Measurements from ENCODE around the gene MICAL2. TPM values are rescaled to one million over a fixed set of nuclear protein-coding genes. Genes with fewer than 3 reads are reported as not detected.
A peak's percentile ranks its signal among the peaks of the same experiment; 100 is the strongest.

Gene MICAL2
- total RNA-seq, 4 donors from 2014 or later: 109 to 197 (median 183) TPM

- Histone ChIP-seq H3K4me3 (no peak overlapping the region), H3K27ac (no peak overlapping the region), H3K9me3 (no peaks in the 10 kb centered on the region), H3K27me3 (no peaks in the 10 kb centered on the region), H3K36me3 (no peaks in the 10 kb centered on the region), H3K4me1 (peaks cover 0 to 12% (median 0%) of the 10 kb centered on the region in 4 donors)
- DNase-seq: no peak
- TF ChIP-seq POLR2A (IDR thresholded peaks at IDR 0.05): no peak
- TF ChIP-seq CTCF (IDR thresholded peaks at IDR 0.05): no peak
Measured at GRCh38 chr11:12064954-12065280, 45.5 kb upstream of the MICAL2 start.

GRCh38 chr11:12066056-12066798 lies 44.2 kb upstream of the MICAL2 start:
- H3K4me1 ChIP-seq: peaks cover 0 to 12% (median 0%) of the 10 kb centered on the region in 4 donors
- DNase-seq: peak in 1 of 3 donors; percentile 79
- H3K36me3 ChIP-seq: no peaks in the 10 kb centered on the region
- H3K27me3 ChIP-seq: no peaks in the 10 kb centered on the region
- H3K27ac ChIP-seq: peak overlapping the region in 2 of 4 donors; percentile 50
- no peak overlapping the region for H3K4me3 ChIP-seq
- no peak for TF ChIP-seq CTCF (IDR thresholded peaks at IDR 0.05)
- TF ChIP-seq POLR2A (IDR thresholded peaks at IDR 0.05): no peak
- no peaks in the 10 kb centered on the region for H3K9me3 ChIP-seq

DNA sequence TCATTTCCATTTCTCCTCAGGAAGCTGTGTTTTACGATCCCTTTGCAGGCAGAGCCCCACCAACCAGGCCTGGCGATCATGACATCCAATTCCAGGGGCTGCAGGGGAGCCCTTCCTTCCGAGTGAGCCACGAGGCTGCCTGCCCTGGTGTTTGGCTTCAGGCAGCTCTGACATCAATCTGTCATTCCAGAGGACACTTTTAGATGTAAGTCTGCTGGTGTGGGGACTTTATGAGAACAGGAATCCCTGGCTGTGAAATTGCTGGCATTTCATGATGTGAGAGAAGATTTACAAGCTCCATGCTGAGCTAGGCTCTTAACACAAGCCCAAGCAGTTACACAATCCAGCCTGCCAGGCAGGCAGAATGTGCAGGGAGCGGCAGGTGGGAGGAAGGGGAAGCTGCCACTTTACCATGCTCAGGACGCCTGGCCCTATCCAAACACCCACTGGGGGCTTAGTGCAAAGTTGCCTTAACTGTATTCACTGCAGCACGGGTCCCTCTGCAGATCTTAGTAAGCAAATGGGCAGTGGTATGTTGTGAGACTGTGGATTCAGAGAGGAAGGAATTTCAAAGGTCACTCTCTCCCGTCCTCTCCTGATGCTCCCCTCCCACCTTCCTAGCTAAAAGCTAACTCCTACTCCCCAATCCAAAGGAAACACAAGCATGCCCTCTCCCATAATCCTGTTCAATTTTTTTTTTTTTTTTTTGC lies 43.4 kb upstream of the MICAL2 start:
- Histone ChIP-seq H3K27ac (peak overlapping the region in 2 of 4 donors; percentile 37 to 50), H3K36me3 (no peaks in the 10 kb centered on the region), H3K9me3 (no peaks in the 10 kb centered on the region), H3K4me3 (no peak overlapping the region), H3K27me3 (no peaks in the 10 kb centered on the region), H3K4me1 (peaks cover 0 to 12% (median 0%) of the 10 kb centered on the region in 4 donors)
- no peak for TF ChIP-seq POLR2A (IDR thresholded peaks at IDR 0.05)
- no peak for TF ChIP-seq CTCF (IDR thresholded peaks at IDR 0.05)
- peak in 1 of 3 donors; percentile 54 for DNase-seq

DNA sequence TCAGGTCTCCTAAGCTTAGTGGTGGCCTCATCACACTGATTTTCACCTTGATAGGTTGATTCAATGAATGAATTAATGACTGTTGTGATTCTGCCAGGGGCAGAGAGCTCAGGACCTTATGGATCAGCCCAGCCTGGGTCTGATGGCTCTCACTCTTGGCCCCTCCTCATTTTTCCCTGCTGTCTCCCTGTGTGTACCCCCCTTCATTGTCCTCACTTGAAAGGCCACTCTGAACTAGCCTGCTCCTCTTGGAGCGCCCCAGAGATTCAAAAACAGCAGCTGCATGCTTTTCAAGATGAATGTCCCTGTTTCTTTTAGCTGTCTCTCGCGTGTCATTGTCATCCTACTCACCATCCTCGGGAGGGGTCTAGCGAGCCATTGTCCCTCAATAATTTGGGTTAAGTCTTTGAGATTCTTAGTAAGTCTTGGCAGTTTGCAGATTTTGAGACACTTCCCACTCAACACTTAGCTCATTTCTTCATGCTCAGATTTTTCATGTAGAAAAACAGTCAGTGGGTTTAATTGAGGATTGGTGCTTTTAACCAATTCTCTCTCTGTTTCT lies 42.5 kb upstream of the MICAL2 start:
- H3K4me1 ChIP-seq: peaks cover 0 to 12% (median 0%) of the 10 kb centered on the region in 4 donors
- no peaks in the 10 kb centered on the region for H3K27me3 ChIP-seq
- TF ChIP-seq CTCF (IDR thresholded peaks at IDR 0.05) (no peak), POLR2A (IDR thresholded peaks at IDR 0.05) (no peak)
- H3K27ac ChIP-seq: peak overlapping the region in 2 of 4 donors; percentile 28 to 35
- H3K36me3 ChIP-seq: no peaks in the 10 kb centered on the region
- peak in 1 of 3 donors; percentile 17 for DNase-seq
- no peaks in the 10 kb centered on the region for H3K9me3 ChIP-seq
- H3K4me3 ChIP-seq: no peak overlapping the region

DNA sequence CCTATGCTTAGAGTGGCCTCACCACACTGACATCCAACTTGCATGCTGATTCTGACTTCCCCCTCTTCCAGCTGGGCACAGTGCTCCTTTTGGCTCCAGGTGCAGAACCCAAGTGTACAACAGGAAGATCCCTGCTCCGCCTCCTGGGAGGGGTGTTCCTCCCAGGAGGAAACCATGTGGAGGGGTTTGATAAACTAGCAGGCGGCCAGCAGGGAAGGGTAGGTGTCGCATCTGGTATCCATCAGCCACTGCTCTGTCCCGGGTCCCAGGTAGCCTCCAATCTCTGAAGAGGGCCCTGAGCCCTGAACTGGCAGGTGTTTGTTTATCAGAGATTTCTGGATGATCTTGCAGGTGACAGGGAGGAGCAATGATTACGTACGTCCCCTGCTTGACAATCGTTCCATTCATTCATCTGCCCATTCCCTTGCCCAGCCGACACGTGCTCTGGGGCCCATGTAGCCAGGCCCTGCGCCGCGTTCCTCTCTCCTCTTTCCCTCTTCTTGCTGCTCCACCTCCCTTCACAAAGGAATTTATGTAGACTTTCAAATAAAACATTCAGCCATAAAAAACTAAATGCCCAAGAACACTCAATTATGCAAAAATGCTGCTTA lies 41.2 kb upstream of the MICAL2 start:
- no peaks in the 10 kb centered on the region for H3K27me3 ChIP-seq
- H3K9me3 ChIP-seq: no peaks in the 10 kb centered on the region
- TF ChIP-seq POLR2A (IDR thresholded peaks at IDR 0.05) (no peak), CTCF (IDR thresholded peaks at IDR 0.05) (no peak)
- no peaks in the 10 kb centered on the region for H3K36me3 ChIP-seq
- H3K4me1 ChIP-seq: peaks cover 0 to 12% (median 0%) of the 10 kb centered on the region in 4 donors
- DNase-seq: peak in 1 of 3 donors; percentile 44
- peak overlapping the region in 1 of 4 donors; percentile 12 for H3K27ac ChIP-seq
- H3K4me3 ChIP-seq: no peak overlapping the region
